Astrocyte (in vitro differentiated cells and primary cell): ENCODE measurements around the gene MYBL2. TPM values are rescaled to one million over a fixed set of nuclear protein-coding genes. Genes with fewer than 3 reads are reported as not detected.

Source experiments
- DNase-seq: peaks from one replicate; pipeline ENCODE4 v3.0.0-alpha.2; 2010; ENCODE audit warnings: low read depth
- FAIRE-seq: peaks from 2 replicates; lab custom pipeline; 2011; peaks lifted over from hg19 to GRCh38; lab: Jason Lieb, UNC
- H2AFZ ChIP-seq: 2 replicates; pipeline ENCODE4 v1.6.0; 2012; ENCODE audit warnings: low read depth, low read length, inconsistent platforms
- H3K27ac ChIP-seq: 2 replicates; pipeline ENCODE4 v1.5.1; 2011; ENCODE audit warnings: low read depth, low read length, inconsistent platforms
- H3K27me3 ChIP-seq: 2 replicates; pipeline ENCODE4 v1.6.0; 2011; ENCODE audit warnings: low read length, inconsistent platforms; ENCODE audit not compliant: insufficient read depth
- H3K36me3 ChIP-seq: 2 replicates; pipeline ENCODE4 v1.5.1; 2011; ENCODE audit warnings: low read length, inconsistent platforms; ENCODE audit not compliant: insufficient read depth
- H3K4me1 ChIP-seq: 2 replicates; pipeline ENCODE4 v1.5.1; 2011; ENCODE audit warnings: low read length, inconsistent platforms; ENCODE audit not compliant: insufficient read depth
- H3K4me2 ChIP-seq: 2 replicates; pipeline ENCODE4 v1.6.0; 2012; ENCODE audit warnings: low read length, inconsistent platforms
- H3K4me3 ChIP-seq: 2 replicates; pipeline ENCODE4 v1.5.1; 2011; ENCODE audit warnings: low read depth, mild to moderate bottlenecking, low read length, inconsistent platforms; ENCODE audit not compliant: insufficient read depth
- H3K79me2 ChIP-seq: 2 replicates; pipeline ENCODE4 v1.6.0; 2012; ENCODE audit warnings: mild to moderate bottlenecking, low read length, inconsistent platforms; ENCODE audit not compliant: insufficient read depth
- H3K9ac ChIP-seq: 2 replicates; pipeline ENCODE4 v1.6.0; 2012; ENCODE audit warnings: mild to moderate bottlenecking, low read length, inconsistent platforms
- H3K9me3 ChIP-seq: 2 replicates; pipeline ENCODE4 v1.5.1; 2012; ENCODE audit warnings: low read depth, mild to moderate bottlenecking, low read length, inconsistent platforms; ENCODE audit not compliant: insufficient read depth
- H4K20me1 ChIP-seq: 2 replicates; pipeline ENCODE4 v1.6.0; 2012; ENCODE audit warnings: low read length, inconsistent platforms; ENCODE audit not compliant: insufficient read depth
- H3K27ac Mint-ChIP-seq: one replicate; pipeline ENCODE4 v1.8.0; 2021; ENCODE audit warnings: mild to moderate bottlenecking, mixed read lengths; ENCODE audit not compliant: unreplicated experiment
- H3K27me3 Mint-ChIP-seq: one replicate; pipeline ENCODE4 v1.8.0; 2021; ENCODE audit warnings: low read depth, mixed read lengths; ENCODE audit not compliant: unreplicated experiment
- H3K36me3 Mint-ChIP-seq: one replicate; pipeline ENCODE4 v1.8.0; 2021; ENCODE audit warnings: low read depth, mixed read lengths; ENCODE audit not compliant: unreplicated experiment
- H3K4me1 Mint-ChIP-seq: one replicate; pipeline ENCODE4 v1.8.0; 2021; ENCODE audit warnings: low read depth, mixed read lengths; ENCODE audit not compliant: unreplicated experiment
- H3K4me3 Mint-ChIP-seq: one replicate; pipeline ENCODE4 v1.8.0; 2021; ENCODE audit warnings: mild to moderate bottlenecking, moderate library complexity, mixed read lengths; ENCODE audit not compliant: unreplicated experiment
- H3K9me3 Mint-ChIP-seq: one replicate; pipeline ENCODE4 v1.8.0; 2021; ENCODE audit warnings: mild to moderate bottlenecking, mixed read lengths; ENCODE audit not compliant: unreplicated experiment
- CTCF ChIP-seq: IDR thresholded peaks from 2 replicates; pipeline ENCODE4 v1.5.1; 2011; ENCODE audit warnings: low read depth, mild to moderate bottlenecking, inconsistent platforms, low read length, moderate library complexity; ENCODE audit not compliant: insufficient read depth
- EZH2 ChIP-seq: IDR thresholded peaks from 2 replicates; pipeline ENCODE4 v1.6.1; 2012; ENCODE audit warnings: mild to moderate bottlenecking, low read length, inconsistent platforms; ENCODE audit not compliant: insufficient read depth
- total RNA-seq: library from RNA; stranded (reverse); gene quantifications from 2 replicates; pipeline ENCODE4 v1.2.1, GENCODE V29; 2021

MYBL2 gene
- total RNA-seq, 1 donor from 2014 or later = 6.2 TPM

GRCh38 chr20:43710370-43711044 is 43.6 kb downstream of the MYBL2 start:
- no peak overlapping the region for H3K9ac ChIP-seq
- no peaks in the 10 kb centered on the region for H3K27me3 ChIP-seq
- H2AFZ ChIP-seq = no peak overlapping the region
- H3K4me3 Mint-ChIP-seq = no peak overlapping the region
- TF ChIP-seq CTCF = no peak
- no peak for TF ChIP-seq EZH2
- H3K9me3 ChIP-seq = no peaks in the 10 kb centered on the region
- no peaks in the 10 kb centered on the region for H3K36me3 ChIP-seq
- H3K27ac Mint-ChIP-seq = no peak overlapping the region
- no peak overlapping the region for H3K4me2 ChIP-seq
- H3K4me1 ChIP-seq = no peaks in the 10 kb centered on the region
- H4K20me1 ChIP-seq = no peaks in the 10 kb centered on the region
- no peak overlapping the region for H3K27ac ChIP-seq
- no peaks in the 10 kb centered on the region for H3K4me1 Mint-ChIP-seq
- no peak for DNase-seq
- H3K79me2 ChIP-seq = no peaks in the 10 kb centered on the region
- no peak overlapping the region for H3K4me3 ChIP-seq
- peaks cover 5% of the 10 kb centered on the region for H3K27me3 Mint-ChIP-seq
- H3K36me3 Mint-ChIP-seq = no peaks in the 10 kb centered on the region
- no peak for FAIRE-seq
- H3K9me3 Mint-ChIP-seq = peaks cover 2% of the 10 kb centered on the region

- H3K36me3 ChIP-seq = no peaks in the 10 kb centered on the region
Observed at GRCh38 chr20:43711098-43711654, 44.3 kb downstream of the MYBL2 start.

More at GRCh38 chr20:43711098-43711654, 44.3 kb downstream of the MYBL2 start:
- Mint-ChIP-seq H3K4me1 (no peaks in the 10 kb centered on the region), H3K27me3 (peaks cover 5% of the 10 kb centered on the region), H3K9me3 (peaks cover 2% of the 10 kb centered on the region), H3K4me3 (no peak overlapping the region), H3K27ac (no peak overlapping the region), H3K36me3 (no peaks in the 10 kb centered on the region)
- Histone ChIP-seq H3K27me3 (no peaks in the 10 kb centered on the region), H3K9ac (no peak overlapping the region), H2AFZ (no peak overlapping the region), H3K4me3 (no peak overlapping the region), H3K79me2 (no peaks in the 10 kb centered on the region), H3K4me1 (no peaks in the 10 kb centered on the region), H3K9me3 (no peaks in the 10 kb centered on the region), H3K27ac (no peak overlapping the region), H3K4me2 (no peak overlapping the region), H4K20me1 (no peaks in the 10 kb centered on the region)
- no peak for TF ChIP-seq CTCF
- no peak for TF ChIP-seq EZH2
- FAIRE-seq = no peak
- DNase-seq = no peak
